COLO668 (cell line): ENCODE data around the gene NOXRED1.

Experiments
- DNase-seq: peaks from one replicate; lab custom pipeline; 2025; ENCODE audit not compliant: unreplicated experiment; lab: John Stamatoyannopoulos, UW

The NOXRED1 gene

GRCh38 chr14:77344377-77344996 is 78.8 kb downstream of the NOXRED1 start:
- DNase-seq, result no peak
